ENCODE results near the gene TUFT1.
"Not testable (repeated sequence)": the region's sequence is repeated elsewhere in the genome, so short reads cannot be mapped to it uniquely, and the experiment has no call there.

The TUFT1 gene

DNA sequence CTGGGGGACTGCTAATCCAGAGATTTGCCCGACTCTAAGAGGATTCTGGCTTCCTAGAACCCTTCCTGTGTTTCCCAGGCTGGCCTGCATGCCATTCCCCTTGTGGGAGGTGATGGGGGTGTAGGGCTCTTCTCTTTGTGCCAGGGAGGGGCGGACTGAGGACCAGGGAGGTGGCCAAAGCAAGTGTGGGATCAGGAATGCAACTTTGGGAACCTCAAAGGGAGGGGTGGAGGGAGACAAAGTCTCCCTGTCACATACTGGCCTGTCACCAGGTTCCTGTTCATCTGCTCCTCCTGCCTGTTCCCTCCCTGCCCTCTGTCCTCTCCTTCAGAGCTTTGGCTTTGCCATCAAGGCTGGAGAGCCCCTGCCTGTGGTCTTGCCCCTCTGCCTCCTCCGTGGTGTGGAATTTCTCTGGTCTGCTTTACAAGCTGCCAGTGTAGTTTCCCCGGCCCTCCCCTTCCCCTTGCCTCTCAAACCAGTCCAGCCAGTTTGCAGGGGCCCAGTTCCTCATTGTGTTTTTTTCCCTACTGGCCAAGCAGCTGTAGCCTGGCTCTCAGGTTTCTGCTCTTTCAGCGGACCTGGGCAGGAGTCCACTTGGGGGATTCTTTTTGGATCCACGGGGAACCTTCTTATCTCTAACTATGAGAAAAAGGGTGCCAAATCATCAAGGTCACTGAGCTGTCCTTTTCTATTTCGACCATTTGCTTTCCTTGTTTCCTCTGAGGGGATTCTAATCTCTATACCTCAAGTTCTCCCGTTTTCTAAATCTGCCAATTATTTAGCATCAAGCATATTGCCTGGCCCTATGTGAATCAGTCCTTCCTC is 27.1 kb upstream of the TUFT1 start:
- DNase-seq: no peak

DNA sequence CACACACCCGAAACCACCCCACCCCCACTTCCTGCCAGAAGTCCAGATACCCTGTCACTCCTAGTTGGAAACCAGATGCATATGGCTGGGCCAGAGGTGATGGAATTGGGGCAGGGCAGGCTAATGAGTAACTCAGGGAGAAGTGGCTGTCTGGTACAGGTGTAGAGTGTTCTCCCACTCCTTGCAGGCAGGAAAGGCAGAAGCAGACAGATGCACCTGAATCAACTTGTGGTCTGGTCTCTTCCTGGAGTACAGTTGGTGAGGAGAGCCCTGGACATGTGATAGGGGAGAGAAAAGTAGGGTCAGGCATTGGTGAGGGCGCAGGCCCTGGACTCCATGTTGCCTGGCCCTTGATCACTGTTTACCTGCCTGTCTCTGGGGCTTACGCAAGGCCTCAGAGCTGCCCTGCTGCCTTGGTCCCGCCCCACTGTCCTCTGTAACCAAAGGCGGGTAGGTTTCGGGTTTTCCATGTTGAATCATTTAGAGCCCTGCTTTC is 26.4 kb upstream of the TUFT1 start:
- DNase-seq: no peak

DNA sequence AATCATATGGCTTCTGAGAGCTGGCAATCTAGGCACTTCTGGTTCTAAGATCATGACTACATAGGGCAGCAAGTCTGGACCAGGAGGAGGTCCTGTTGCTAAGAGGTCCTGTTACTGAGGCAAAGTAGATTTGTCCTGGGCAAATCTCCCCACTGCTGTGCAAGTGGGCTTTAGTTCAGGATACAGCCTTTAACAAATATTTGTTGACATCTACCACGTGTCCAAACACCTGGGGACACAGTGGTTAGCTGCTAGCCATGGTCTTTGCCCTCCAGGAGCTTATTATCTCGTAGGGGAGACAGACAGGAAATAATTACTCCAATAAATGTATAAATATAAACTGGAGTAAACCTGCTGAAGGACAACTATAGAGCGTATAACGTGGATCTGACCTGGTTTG is 25.7 kb upstream of the TUFT1 start:
- DNase-seq: no peak

DNA sequence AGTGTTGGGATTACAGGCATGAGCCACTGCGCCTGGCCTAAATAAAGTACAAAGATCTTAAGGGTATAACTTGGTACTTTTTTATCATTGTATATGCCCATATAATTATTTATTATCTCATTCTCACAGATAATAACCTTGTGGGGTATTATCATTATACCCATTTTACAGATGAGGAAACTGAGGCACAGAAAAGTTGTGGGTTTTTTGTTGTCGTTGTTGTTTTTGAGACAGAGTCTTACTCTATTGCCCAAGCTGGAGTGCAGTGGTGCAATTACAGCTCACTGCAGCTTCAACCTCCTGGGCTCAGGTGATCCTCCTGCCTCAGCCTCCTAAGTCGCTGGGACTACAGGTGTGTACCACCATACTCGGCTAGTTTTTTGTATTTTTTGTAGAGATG is 24.8 kb upstream of the TUFT1 start:
- DNase-seq: no peak

DNA sequence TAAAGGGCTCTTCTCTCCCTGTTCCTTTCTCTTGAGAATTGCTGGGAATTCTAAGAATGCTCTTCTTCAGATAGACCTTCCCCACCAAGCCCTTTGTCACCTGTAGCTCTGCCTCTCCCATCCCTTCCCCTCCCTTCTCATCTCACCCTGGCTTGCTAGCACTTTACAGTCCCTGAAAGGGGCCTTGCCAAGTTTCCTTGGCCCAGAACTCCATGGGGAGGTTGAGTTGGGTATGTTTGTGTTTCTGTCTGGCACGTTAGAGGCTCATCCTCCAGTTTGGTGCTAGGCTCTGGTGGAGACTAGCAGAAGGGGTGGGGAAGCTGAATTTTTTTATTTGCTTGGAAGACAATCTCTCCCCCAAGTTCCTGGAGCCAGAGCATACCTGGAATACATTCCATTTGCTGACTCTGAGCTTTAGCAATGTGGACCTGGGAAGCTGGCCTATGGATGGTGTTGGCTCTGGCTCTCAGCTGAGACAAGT is 24.0 kb upstream of the TUFT1 start:
- DNase-seq: no peak

DNA sequence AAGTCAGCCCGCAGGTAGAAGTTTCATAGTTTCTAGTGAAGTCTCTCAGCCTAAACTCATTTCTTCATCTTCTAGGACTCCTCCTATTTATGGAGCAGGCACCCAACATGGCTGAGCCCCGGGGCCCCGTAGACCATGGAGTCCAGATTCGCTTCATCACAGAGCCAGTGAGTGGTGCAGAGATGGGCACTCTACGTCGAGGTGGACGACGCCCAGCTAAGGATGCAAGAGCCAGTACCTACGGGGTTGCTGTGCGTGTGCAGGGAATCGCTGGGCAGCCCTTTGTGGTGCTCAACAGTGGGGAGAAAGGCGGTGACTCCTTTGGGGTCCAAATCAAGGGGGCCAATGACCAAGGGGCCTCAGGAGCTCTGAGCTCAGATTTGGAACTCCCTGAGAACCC is 21.7 kb upstream of the TUFT1 start:
- DNase-seq: no peak

DNA sequence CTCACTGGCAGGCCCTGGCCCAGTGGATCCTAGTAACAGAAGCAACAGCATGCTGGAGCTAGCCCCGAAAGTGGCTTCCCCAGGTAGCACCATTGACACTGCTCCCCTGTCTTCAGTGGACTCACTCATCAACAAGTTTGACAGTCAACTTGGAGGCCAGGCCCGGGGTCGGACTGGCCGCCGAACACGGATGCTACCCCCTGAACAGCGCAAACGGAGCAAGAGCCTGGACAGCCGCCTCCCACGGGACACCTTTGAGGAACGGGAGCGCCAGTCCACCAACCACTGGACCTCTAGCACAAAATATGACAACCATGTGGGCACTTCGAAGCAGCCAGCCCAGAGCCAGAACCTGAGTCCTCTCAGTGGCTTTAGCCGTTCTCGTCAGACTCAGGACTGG is 21.2 kb upstream of the TUFT1 start:
- no peak for DNase-seq

DNA sequence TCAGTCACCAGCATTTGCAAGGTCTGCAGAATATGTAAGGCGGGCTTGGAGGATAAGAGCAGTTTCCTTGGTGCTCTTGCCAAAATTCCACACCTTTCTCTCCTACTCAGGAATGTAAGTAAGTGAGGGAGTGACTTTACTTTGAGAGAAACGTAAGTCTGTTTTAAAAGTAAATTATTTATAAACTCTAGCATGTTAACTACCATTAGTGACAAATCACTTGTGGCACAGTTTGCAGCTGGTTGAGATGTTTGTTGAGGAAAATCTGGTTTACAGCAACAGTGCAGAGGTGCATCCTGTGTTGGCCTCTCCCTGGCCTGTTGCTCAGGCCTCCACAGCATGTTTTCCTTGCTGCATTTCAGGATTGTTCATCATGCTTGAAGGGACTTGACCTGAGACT is 20.4 kb upstream of the TUFT1 start:
- DNase-seq: no peak

DNA sequence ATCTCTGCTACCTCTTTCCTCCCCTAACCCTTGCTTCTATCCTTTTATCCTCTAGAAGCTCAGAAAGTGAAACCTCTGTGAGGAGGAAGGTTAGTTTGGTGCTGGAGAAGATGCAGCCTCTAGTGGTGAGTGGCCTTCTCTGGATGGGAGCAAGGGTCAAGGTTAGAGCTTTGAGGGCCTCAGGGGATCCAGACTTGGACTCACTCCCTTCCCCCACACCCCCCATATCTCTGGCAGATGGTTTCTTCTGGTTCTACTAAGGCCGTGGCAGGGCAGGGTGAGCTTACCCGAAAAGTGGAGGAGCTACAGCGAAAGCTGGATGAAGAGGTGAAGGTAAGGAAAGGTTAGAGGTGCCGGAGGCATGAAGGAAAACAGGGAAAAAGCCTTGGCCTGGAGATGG is 19.8 kb upstream of the TUFT1 start:
- no peak for DNase-seq

DNA sequence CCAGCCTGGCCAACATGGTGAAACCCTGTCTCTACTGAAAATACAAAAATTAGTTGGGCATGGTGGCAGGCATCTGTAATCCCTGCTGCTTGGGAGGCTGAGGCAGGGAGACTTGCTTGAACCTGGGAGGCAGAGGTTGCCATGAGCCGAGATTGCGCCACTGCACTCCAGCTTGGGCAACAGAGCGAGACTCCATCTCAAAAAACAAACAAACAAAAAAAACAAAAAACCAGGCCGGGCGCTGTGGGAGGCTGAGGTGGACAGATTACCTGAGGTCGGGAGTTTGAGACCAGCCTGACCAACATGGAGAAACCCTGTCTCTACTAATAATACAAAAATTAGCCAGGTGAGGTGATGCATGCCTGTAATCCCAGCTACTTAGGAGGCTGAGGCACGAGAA is 17.7 kb upstream of the TUFT1 start:
- DNase-seq: not testable (repeated sequence)

DNA sequence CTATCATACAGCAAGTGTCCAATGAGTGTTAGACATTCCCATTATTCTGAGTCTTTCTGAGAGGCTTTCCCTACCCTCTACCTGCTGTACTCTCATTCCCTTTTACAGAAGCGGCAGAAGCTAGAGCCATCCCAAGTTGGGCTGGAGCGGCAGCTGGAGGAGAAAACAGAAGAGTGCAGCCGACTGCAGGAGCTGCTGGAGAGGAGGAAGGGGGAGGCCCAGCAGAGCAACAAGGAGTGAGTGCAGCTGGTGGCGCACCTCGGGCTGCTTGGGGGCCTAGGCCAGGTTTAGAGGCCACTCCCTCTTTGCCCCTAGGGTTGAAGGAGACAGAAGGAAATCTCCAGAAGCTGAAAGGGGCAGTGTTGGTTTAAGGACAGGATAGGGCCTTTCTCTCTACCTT is 16.8 kb upstream of the TUFT1 start:
- DNase-seq: no peak

DNA sequence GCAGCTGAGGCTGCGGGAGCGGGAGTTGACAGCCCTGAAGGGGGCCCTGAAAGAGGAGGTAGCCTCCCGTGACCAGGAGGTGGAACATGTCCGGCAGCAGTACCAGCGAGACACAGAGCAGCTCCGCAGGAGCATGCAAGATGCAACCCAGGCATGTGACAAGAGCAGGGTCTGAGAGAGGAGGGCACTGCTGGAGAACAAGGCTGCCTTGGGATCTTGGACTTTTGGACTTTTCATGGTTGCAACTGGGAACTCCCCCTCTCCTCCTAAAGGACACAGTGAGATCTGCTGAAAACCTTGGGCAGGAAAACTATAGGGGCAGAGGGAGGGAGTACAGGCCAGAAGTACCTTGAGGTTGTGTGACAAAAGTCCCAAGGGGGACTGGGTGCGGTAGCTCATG is 15.4 kb upstream of the TUFT1 start:
- DNase-seq: no peak

DNA sequence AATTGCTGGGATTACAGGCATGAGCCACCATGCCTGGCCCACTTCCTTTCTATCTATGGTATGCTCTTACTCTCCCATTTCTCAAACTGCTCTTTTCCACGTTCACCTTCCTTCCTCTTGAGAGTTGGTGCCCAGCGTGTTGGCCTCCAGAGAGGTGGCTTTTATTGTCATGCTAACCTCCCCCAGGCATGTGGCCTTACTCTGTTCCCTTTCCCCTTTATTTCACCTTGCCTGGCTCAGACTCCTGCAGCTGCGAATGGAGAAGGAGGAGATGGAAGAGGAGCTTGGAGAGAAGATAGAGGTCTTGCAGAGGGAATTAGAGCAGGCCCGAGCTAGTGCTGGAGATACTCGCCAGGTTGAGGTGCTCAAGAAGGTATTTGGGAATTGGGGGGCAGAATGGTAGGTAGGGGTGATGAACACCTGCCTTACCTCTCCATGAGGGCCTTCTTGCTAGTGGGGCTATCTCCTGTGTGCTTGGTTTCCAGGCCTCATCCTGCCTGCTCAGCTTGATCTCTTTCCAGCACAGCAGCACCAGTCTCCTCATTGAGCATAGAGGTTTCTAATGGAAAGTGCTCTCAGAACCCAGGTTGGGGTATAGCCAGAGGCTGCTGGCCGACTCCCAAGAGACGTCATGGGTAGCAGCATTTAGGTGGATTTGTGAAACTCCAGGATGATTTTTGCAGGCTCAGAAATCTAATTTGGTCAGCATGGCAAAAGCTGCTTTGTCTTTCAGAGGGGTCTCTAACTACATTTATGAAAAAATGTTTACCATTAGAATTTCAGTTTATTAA is 13.2 kb upstream of the TUFT1 start:
- DNase-seq: no peak

DNA sequence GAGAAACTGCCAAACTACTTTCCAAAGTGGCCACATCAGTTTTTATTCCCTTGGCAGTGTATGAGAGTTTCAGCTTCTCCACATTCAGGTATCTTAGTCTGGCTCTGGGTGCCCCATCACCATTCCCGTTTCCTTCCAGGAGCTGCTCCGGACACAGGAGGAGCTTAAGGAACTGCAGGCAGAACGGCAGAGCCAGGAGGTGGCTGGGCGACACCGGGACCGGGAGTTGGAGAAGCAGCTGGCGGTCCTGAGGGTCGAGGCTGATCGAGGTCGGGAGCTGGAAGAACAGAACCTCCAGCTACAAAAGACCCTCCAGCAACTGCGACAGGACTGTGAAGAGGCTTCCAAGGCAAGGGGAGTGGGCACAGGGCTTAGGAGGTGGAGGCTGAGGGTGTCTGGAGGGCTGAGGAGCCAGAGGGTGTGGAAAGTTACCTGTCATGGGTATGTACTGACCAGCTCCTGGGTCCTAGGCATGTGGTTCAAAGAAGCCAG is 10.9 kb upstream of the TUFT1 start:
- no peak for DNase-seq

DNA sequence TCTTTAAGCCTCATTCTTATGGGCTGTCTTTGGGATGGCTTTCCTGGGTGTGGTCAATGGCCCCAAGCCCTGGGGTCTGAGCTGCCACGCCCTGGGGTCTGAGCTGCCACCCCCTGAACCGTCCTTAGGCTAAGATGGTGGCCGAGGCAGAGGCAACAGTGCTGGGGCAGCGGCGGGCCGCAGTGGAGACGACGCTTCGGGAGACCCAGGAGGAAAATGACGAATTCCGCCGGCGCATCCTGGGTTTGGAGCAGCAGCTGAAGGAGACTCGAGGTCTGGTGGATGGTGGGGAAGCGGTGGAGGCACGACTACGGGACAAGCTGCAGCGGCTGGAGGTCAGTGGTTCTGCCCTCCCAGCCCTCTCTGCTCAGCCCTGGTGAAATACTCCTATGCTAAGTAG is 10.3 kb upstream of the TUFT1 start:
- DNase-seq: no peak

DNA sequence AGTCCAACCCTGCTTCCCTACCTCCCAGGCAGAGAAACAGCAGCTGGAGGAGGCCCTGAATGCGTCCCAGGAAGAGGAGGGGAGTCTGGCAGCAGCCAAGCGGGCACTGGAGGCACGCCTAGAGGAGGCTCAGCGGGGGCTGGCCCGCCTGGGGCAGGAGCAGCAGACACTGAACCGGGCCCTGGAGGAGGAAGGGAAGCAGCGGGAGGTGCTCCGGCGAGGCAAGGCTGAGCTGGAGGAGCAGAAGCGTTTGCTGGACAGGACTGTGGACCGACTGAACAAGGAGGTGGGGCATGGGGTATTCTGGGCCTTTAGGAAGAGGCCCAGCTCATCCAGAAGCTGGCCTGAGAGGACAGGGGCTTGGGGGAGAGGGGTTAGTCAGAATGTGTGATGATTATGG is 9.6 kb upstream of the TUFT1 start:
- DNase-seq: no peak

DNA sequence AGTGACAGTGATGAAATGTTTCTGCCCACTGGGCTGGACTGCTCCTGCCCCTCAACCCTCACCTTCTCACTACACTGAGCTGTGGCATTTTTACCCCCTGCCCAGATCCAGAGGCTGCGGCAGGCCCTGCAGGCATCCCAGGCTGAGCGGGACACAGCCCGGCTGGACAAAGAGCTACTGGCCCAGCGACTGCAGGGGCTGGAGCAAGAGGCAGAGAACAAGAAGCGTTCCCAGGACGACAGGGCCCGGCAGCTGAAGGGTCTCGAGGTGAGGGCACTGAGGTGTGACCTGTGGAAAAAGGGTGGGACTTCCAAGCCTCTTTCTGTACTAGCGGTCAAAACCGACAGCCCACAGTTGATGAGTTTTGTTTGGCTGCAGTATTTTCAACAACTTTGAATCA is 6.2 kb upstream of the TUFT1 start:
- DNase-seq: no peak

DNA sequence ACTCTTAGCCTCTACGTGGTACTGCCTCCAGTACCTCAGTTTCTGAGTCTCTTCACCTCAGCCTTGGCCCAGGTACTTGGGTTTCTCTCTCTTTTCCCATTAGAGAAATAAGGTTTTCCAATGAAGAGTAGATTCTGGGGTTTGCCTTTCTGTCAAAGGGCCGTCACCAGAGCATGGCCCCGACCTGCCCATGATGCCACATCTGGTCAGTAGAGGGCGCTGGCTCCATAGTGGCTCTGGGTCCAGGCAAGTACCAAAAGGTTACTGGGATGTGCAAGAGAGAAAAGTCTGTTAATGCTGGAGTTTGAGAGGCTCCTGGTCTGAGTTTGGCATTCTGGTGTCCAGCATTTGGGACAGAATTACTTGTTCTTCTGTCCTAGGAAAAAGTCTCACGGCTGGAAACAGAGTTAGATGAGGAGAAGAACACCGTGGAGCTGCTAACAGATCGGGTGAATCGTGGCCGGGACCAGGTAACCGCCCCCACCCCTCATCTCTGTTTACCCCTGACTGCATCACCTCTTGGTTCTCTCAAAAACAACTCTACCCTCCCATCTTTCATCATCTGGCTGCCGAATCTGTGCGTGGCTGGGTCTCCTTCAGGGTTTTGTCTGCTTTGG is 5.3 kb upstream of the TUFT1 start:
- peak; percentile 79 for DNase-seq

DNA sequence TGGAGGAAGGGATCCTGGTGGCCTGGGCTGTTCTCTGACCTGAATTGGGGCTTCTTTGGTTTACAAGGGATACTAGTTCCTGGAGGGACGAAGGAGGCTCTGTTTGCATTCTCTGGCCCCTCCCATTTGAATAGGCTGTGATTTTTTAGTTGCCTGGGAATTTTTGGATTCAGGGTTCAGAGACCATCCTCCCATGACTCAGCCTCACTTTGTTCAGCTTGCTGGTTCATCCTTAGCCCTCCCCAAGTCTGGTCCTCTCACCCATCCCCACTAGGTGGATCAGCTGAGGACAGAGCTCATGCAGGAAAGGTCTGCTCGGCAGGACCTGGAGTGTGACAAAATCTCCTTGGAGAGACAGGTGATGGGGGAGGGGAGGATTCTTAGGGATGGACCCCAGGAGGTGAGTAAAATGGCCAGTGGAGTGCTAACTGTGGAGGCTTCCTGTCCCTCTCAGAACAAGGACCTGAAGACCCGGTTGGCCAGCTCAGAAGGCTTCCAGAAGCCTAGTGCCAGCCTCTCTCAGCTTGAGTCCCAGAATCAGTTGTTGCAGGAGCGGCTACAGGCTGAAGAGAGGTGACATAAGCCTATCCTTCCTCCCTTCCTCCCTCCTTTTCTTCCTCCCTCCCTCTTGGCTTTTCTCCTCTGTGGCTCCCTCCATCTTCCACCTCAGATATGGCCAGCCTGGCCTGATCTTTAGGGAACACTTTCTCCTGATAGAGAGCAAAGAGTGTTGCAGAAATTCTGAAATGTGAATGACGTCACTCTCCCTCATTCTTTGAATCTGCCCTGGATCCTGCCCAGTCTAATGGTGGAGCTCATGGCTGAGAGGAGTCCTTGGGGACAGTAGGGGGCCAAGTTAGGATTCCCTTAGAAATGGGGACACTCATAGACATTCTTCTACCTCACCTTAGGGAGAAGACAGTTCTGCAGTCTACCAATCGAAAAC is 4.5 kb upstream of the TUFT1 start:
- DNase-seq: no peak

DNA sequence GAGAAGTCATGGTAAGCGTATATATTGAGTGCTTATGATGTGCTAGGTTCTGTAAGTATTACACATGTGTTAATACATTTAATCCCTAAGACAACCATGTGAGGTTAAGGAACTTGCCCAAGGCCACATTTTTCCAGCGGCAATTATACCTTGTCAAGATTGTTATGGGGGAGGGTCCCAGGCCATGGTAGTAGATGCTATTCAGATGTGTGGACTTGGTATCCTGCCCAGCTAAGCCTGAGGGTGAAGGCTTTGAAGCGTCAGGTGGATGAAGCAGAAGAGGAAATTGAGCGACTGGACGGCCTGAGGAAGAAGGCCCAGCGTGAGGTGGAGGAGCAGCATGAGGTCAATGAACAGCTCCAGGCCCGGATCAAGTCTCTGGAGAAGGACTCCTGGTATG is 3.6 kb upstream of the TUFT1 start:
- DNase-seq: no peak

DNA sequence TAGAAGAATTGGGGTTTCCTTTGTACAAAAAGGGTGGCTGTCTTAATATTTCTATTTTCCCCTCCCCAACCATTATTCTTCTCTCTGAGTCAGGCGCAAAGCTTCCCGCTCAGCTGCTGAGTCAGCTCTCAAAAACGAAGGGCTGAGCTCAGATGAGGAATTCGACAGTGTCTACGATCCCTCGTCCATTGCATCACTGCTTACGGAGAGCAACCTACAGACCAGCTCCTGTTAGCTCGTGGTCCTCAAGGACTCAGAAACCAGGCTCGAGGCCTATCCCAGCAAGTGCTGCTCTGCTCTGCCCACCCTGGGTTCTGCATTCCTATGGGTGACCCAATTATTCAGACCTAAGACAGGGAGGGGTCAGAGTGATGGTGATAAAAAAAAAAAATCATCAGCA is 3.0 kb upstream of the TUFT1 start:
- no peak for DNase-seq

DNA sequence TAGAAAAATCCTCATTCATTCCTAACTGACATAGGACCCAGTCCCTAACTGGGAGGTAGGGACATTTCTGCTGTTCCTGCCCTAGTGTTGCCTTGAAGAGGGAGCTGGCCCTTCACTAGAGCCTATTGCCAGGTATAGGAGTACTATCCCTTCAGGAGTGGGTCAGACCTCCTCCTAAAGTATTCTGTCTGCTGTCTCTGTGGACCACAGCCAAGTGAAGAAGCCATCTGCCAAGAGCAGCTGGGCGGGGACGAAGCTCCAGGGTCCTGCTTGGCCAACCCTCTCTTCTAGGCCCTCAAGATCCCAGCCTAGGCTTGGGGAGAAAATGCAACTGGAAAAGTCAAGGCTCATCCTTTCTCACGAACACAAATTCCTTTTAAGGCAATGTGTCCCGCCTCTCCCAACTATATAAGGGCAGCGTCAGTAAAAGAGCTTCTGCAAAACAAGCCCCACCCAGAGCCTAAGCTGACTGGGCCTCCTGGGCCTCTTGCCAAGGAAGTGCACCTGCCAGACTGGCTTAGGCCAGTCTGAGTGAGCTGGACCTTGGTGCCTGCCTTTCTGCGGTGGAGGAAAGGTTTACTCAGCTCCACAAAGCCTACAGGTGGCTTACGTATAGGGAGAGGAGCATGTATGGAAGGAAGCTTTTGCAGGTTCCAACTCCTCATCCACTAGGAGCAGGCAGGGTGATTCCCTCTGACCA is 638 bp upstream of the TUFT1 start:
- peak; percentile 20 for DNase-seq
